Measurements from ENCODE around the gene TNS3.
"Not testable (repeated sequence)": the region's sequence is repeated elsewhere in the genome, so short reads cannot be mapped to it uniquely, and the experiment has no call there.

Gene TNS3

DNA sequence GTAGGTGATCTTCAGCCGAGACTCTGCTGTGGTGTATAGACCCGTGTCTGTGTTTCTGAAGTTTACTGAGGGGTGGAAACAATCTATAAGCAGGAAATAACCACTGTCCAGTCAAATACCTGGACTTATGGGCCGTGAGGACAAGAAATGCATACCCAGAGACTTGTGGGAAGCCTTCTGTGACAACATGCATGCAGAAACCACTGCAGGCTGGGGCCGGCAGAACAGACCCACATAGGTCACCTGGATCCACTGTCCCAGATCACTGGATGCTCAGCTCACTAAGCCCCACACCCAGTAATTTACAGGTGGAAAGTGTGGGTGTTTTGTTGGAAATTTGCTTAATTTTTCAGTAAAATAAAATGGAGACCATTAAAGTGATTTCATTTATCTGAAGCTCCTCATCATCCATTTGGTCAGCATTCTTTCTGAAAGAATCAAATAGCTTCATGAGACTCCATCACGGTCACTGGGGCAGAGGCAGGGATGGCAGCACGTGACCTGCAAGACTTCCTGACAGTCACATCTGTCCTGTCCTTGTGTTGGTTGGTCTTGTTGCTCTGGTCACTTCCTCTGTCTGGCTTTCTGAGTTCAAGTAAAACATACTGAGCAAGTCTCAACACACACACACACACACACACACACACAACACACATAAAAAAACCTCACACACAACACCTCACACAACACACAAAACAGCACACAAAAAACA is 108.3 kb downstream of the TNS3 start:
- no peak for DNase-seq (ENCODE audit: low spot score)

- no peak for DNase-seq (ENCODE audit: low spot score)
Observed at GRCh38 chr7:47472444-47473157, 109.3 kb downstream of the TNS3 start.

- DNase-seq (ENCODE audit: low spot score) = no peak
Observed at GRCh38 chr7:47471831-47472230, 110.1 kb downstream of the TNS3 start.

- no peak for DNase-seq (ENCODE audit: low spot score)
Observed at GRCh38 chr7:47471358-47471703, 110.6 kb downstream of the TNS3 start.

DNA sequence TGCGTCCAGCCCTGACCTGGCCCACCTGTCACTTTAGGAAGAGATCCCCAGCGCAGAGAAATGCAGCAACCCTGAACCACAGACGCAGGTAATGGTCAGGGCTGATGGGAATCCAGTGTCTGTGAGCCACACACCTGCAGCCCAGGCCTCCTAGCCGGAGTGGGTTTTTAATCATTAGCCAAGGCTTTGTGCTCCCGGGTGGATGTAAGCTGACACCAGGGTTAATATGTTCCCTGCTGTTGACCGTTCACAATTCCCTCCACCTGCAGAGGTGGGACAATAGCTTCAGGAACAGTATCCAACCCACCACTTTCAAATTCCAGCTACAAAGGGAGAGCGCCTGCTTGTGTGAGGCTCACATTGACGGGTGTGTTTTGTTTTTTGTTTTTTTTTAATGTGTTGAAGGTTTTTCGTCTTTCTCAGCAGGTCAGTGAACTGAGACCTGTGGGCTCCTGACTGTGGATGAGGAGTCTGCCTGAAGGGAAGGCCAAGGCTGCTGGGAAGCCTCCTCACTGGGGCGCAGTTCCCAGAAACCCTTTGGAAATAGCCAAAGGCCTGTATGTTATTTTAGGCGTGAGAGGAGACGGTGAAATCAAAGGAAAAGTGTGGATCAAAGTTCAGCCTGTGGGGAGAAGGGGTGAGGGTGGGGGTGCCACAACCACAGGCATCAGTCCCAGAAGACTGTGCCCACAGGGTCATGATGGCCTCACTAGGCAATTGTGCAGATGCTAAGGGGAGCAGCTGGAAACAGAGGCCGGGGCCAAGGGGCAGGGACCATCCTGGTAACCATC is 111.1 kb downstream of the TNS3 start:
- DNase-seq (ENCODE audit: low spot score) = no peak

DNA sequence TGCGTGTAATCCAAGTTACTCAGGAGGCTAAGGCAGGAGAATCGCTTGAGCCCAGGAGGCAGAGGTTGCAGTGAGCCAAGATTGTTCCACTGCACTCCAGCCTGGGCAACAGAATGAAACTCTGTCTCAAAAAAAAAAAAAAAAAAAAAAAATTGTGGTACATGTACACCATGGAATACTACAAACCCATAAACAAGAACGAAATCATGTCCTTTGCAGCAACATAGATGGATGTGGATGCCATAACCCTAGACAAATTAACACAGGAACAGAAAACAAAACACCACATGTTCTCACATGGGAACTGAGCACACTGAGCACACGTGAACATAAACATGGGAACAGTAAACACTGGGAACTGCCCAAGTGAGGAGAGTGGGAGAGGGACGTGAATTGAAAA is 112.1 kb downstream of the TNS3 start:
- not testable (repeated sequence) for DNase-seq (ENCODE audit: low spot score)

- no peak for DNase-seq (ENCODE audit: low spot score)
Observed at GRCh38 chr7:47466832-47467231, 115.1 kb downstream of the TNS3 start.

- DNase-seq (ENCODE audit: low spot score) = no peak
Observed at GRCh38 chr7:47465191-47465590, 116.7 kb downstream of the TNS3 start.

DNA sequence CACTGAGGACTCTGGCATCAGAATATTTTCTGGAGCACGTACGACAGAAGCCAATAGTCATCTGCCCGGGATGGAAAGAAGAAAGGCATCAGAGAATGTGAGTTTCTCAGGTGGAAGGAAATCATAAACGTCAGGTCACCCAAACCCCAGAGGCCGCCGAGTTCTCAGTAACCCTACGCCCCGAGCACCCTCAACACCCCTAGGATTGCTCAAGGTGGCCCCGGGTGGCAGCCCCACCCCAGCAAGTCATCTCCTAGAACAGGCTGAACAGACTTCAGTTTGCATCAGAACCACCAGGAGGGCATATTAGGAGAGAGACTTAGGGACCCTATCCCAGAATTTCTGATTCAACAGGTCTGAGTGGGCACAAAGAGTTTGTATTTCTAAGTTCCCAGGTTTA is 117.6 kb downstream of the TNS3 start:
- no peak for DNase-seq (ENCODE audit: low spot score)

- no peak for DNase-seq (ENCODE audit: low spot score)
Observed at GRCh38 chr7:47461746-47462145, 120.2 kb downstream of the TNS3 start.

DNA sequence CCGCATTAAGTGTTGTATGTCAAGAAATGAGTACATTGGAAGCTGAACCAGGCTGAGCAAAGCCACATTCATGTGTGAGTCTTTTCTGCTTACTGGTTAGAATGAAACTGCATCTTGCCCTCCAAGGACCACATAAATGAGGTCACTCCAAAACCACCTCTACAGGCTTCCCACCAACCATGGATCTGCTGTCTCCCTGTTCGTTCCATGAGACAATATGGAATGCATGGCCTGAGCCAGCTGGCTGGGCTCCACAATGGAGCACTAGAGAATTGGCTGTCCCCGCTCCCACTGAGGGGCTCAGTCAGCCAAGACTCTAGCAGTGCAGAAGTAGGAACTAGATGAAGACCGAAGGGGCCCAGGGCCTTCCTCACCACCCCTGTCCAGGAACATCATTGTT is 120.8 kb downstream of the TNS3 start:
- DNase-seq (ENCODE audit: low spot score) = no peak

DNA sequence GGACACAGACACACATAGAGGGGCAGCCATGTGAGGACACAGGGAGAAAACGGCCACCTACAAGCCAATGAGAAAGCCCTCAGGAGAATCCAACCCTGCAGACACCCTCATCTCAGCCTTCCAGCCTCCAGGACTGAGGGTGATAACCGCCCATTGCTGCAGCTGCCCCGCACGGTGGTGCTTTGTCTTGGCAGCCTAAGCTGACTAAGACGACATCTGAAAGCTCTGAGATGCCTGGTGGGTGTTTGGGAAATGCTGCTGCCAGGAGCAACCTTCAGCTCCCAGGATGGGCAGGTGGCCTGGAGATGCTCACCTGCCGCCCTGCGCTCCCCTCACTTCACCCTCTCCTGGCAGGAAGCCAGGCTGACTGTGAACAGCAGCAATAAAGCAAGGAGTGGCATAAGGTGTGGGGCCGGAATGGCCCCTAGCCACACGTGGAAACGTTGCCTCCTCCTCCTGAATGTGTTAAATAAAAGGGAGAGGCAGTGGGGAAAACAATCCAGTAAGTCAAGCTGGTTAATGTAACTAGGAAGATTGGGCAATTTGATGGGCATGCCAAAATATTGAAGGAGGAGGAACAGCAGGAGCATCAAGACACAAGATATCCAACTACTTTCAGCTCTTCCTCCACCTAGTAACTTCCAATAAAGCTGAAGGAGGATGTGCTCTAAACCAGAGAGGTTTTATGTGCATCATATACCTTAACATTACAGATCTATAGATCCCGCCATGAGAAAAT is 121.5 kb downstream of the TNS3 start:
- no peak for DNase-seq (ENCODE audit: low spot score)

GRCh38 chr7:47458486-47458885 is 123.4 kb downstream of the TNS3 start:
- no peak for DNase-seq (ENCODE audit: low spot score)

DNA sequence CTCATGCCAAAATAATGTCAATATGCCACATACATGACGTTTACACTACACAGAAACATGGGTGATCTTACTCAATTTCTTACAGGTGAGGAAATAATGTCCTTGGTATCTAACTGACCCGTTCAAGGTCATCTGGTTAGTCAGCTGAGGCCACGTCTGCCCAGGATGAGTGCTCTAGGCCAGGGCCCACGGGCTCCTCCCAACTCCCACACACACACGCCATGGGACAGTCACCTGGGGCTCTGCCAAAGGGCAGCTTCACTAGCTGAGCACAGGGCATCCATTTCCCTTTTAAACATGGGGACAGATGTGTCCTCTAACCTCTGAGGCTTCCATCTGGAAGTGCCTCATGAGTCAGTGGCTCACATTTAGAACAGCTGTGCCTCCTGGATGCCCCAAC is 123.9 kb downstream of the TNS3 start:
- DNase-seq (ENCODE audit: low spot score) = no peak

DNA sequence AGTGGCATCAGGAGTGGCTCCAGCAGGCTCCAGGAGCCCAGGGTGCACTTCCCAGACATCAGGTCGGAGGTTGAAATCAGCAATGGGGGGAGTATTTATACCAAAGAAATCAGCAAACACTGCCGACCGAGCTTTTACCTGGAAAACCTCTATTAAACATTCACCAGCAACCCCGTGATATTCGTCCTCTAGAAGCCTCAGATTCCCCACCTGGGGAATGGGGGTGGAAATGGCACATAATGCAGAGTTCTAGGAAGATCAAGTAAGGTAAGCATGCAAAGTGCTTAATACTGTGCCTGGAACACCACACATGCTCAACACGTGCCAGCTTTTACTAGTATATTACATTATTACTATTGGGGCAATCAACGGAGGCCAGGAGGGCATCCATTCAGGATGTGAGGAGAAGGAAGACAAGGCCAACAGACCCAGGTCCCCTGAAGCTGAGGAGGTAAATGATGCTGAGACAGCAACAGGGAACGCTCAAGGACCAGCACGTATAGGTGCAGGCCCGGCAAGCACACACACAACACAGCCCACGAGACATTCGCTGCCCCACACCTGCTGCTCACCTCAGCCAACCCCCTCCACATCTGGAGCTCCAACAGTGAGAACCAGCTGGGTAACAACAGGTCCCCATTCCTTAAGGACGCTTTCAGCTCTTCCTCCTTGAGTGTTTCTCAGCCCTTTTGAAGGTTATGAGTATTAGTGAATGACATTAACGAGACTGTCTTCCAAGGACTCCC is 125.5 kb downstream of the TNS3 start:
- no peak for DNase-seq (ENCODE audit: low spot score)

GRCh38 chr7:47455872-47456185 is 126.1 kb downstream of the TNS3 start:
- DNase-seq (ENCODE audit: low spot score) = no peak

DNA sequence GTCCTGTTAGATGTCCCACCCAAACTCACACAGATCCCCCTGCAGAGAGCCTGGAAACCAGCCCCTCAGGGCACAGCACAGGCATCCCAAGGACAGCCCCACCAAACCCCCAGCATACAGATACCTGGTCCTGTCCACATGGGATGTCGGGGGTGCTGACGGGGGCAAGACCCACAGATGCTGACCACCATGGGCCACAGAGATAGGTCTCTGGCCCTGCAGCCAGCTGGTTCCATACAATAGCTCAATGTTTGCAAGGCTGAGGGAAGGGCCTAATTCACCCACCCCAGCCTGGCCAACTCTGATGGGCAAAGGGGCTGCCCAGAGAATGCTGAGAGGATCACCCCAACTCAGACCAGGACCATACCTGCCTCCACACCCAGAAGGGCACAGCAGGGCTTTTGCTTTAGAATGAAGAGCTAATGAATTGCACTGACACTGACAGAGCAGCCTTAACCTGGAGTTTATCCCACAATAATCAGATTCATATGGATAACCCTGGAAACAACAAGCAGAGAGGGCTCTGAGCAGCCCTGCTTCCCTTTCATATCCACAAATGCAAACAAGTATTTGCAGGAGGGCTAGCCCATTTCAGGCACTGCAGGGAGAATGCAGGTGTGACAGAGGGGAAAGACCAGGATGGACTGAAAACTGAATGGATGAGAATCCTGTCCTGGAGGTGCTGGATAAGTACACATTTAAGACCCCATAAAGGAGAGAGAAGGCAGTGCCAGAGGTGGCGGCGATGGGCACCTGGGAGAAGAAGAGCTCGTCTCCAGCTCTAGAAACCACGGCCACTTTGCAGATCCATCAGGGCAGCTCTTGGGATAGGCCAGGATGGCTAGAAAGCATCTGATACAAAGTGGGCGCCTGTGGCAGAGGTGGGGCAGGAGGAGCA is 126.7 kb downstream of the TNS3 start:
- DNase-seq (ENCODE audit: low spot score) = no peak

DNA sequence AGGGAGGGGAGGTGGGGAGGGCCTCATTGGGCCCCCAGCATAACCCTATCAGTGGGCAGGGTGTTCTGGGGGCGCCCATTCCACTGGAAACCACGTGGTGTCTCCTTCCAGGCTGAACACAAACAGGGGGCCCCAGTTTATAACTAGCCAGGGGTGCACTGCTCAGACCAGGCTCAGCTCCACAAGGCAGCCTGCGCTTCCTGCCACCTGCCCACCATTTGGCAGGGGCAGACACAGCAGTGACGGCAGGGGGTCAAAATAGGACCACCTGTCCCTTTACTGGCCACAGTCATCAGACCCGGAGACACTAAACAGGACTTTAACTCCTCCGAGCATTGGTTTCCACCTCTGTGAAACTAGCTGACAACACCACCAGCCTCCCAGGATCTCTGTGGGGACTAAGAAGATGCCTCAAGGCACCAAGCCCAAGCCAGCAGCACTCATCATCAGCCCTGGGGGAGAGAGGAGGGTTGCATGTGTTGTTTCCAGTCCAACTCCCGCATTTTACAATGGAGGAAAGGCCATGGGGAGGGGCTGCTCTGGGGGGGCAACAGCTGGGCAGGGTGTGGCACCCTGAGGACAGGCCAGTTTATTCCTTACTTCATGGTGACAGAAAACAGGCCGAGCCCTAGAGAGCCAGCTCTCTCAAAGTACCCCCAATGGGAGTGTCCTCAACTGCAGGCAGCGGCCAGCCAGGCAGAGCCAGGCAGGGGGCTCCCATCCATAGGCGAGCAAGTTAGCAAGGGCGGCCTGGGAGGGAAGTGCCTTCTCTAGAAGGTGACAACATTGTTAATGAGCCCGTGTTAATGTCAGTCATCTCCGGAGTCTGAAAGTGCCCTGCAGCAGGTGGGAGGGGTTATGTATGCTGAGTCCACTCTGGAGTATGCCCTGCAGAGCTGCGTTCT is 127.6 kb downstream of the TNS3 start:
- DNase-seq (ENCODE audit: low spot score) = no peak

Measured in SK-N-DZ (cell line).